GM12865 (cell line): ENCODE results near the gene CLEC16A.

Experiments used
- DNase-seq: peaks from one replicate; pipeline ENCODE4 v3.0.0; 2010; ENCODE audit warnings: low read depth
- H3K4me3 ChIP-seq: 2 replicates; pipeline ENCODE4 v1.5.1; 2011; ENCODE audit warnings: mild to moderate bottlenecking, low read depth, low read length, control low read depth
- TF ChIP-seq, protein P1 (sequence below): IDR thresholded peaks from 2 replicates; pipeline ENCODE4 v1.5.1; 2011; ENCODE audit warnings: low read length, control low read depth, low read depth, inconsistent platforms; ENCODE audit not compliant: insufficient read depth; ENCODE audit errors: missing control alignments

CLEC16A gene

GRCh38 chr16:10931134-10931533, 13.2 kb upstream of the CLEC16A start:
- H3K4me3 ChIP-seq, result no peak overlapping the region

GRCh38 chr16:10931977-10932632, 12.3 kb upstream of the CLEC16A start:
- no peak overlapping the region for H3K4me3 ChIP-seq
- TF ChIP-seq, protein P1, sequence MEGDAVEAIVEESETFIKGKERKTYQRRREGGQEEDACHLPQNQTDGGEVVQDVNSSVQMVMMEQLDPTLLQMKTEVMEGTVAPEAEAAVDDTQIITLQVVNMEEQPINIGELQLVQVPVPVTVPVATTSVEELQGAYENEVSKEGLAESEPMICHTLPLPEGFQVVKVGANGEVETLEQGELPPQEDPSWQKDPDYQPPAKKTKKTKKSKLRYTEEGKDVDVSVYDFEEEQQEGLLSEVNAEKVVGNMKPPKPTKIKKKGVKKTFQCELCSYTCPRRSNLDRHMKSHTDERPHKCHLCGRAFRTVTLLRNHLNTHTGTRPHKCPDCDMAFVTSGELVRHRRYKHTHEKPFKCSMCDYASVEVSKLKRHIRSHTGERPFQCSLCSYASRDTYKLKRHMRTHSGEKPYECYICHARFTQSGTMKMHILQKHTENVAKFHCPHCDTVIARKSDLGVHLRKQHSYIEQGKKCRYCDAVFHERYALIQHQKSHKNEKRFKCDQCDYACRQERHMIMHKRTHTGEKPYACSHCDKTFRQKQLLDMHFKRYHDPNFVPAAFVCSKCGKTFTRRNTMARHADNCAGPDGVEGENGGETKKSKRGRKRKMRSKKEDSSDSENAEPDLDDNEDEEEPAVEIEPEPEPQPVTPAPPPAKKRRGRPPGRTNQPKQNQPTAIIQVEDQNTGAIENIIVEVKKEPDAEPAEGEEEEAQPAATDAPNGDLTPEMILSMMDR, result no peak
- DNase-seq, result no peak

More at GRCh38 chr16:10931134-10931533, 13.2 kb upstream of the CLEC16A start:
- DNase-seq, result no peak
- TF ChIP-seq, protein P1, result no peak

- no peak for DNase-seq
- H3K4me3 ChIP-seq, result no peak overlapping the region
Measured at GRCh38 chr16:10932959-10933710, 11.2 kb upstream of the CLEC16A start.

DNA sequence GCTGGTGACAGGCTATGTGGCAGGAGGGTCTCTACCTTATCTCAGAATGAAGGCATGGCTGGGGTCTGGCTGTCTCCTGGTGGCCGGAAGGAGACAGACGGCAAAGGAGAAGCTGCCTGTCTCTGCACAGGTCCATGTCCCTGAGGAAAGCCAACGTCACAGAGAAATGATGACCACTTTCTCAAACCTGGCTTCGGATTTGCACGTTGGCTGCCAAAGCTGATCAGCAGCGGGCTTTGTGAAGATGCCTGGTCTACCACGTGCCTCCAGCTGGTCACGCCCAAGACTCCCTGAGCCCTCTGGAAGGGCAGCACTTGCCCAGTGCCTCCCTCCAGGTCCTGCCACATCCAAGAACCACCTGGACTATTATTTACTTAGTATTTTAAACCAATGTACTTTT, 10.5 kb upstream of the CLEC16A start:
- no peak for DNase-seq
- TF ChIP-seq, protein P1, result no peak
- H3K4me3 ChIP-seq, result no peak overlapping the region

More at GRCh38 chr16:10932959-10933710, 11.2 kb upstream of the CLEC16A start:
- TF ChIP-seq, protein P1, result no peak

GRCh38 chr16:10934325-10935107, 9.8 kb upstream of the CLEC16A start:
- no peak overlapping the region for H3K4me3 ChIP-seq
- TF ChIP-seq, protein P1, result no peak
- DNase-seq, result no peak

DNA sequence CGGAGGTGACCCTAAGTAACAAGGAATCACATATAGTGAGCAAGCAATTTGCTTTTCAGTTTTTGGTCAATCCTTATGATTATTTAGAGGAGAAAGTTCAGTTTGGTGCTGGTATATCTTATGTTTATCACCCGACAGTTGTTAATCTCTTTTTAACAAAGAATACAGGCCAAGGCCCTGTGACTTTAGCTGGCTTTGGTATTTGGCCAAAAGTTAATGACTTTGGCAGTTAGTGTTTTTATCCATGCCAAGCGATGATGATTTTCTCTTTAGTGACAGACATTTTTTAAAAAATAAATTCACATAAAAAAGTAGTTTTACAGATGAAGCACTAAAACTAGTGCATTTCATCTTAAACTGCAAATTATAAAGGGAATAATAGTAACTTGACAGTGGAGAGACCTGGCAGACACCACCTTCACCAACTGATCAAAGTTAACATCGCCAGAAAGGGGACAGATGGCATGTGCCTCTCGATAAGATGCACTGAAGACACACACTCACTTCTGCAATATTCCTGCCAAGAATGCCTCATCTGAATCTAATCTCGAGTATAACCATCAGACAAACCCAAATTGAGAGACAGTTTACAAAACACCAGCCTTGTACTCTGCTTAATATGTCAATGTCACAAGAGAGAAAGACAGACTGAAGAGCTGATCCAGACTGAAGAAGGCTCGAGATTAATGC, 9.0 kb upstream of the CLEC16A start:
- TF ChIP-seq, protein P1, result no peak
- DNase-seq, result no peak
- no peak overlapping the region for H3K4me3 ChIP-seq
